Loucy (cell line): ENCODE measurements around the gene BANP.

Experiments used
- H2AFZ ChIP-seq: fragments of 200-600 bp; sonication (generic); 2 replicates; pipeline ENCODE4 v1.6.0; 2016; ENCODE audit warnings: antibody characterized with exemption, mild to moderate bottlenecking, low read length, moderate library complexity
- H3F3A ChIP-seq: fragments of 200-600 bp; 2 replicates; pipeline ENCODE4 v1.6.0; 2016; ENCODE audit warnings: antibody characterized with exemption, low read depth, mild to moderate bottlenecking
- H3K27me3 ChIP-seq: fragments of 200-600 bp; sonication (generic); 2 replicates; pipeline ENCODE4 v1.6.1; 2014; ENCODE audit warnings: low read length, mild to moderate bottlenecking; ENCODE audit not compliant: insufficient read depth, poor library complexity, severe bottlenecking
- H3K36me3 ChIP-seq: fragments of 200-600 bp; sonication (generic); 2 replicates; pipeline ENCODE4 v1.6.1; 2016; ENCODE audit warnings: low read length; ENCODE audit not compliant: insufficient read depth
- H3K4me1 ChIP-seq: fragments of 200-600 bp; sonication (generic); 2 replicates; pipeline ENCODE4 v1.5.1; 2014; ENCODE audit warnings: low read length, mild to moderate bottlenecking; ENCODE audit not compliant: insufficient read depth, poor library complexity, severe bottlenecking
- H3K4me2 ChIP-seq: fragments of 200-600 bp; sonication (generic); 2 replicates; pipeline ENCODE4 v1.6.0; 2014; ENCODE audit warnings: antibody characterized with exemption, low read length, low read depth, mild to moderate bottlenecking; ENCODE audit not compliant: poor library complexity, severe bottlenecking
- H3K4me3 ChIP-seq: fragments of 200-600 bp; sonication (generic); 2 replicates; pipeline ENCODE4 v1.5.1; 2014; ENCODE audit warnings: low read length, mild to moderate bottlenecking, mixed read lengths; ENCODE audit not compliant: poor library complexity, severe bottlenecking
- H3K79me2 ChIP-seq: fragments of 200-600 bp; sonication (generic); 2 replicates; pipeline ENCODE4 v1.6.1; 2014; ENCODE audit warnings: low read length; ENCODE audit not compliant: insufficient read depth
- H3K9ac ChIP-seq: fragments of 200-600 bp; sonication (generic); 2 replicates; pipeline ENCODE4 v1.6.0; 2014; ENCODE audit warnings: mild to moderate bottlenecking, low read depth, low read length, moderate library complexity; ENCODE audit not compliant: poor library complexity, severe bottlenecking
- H3K9me2 ChIP-seq: fragments of 200-600 bp; sonication (generic); replicated peaks from 2 replicates; pipeline ENCODE4 v1.6.1; 2016; ENCODE audit warnings: low read depth, low read length, mixed read lengths
- H3K9me3 ChIP-seq: fragments of 200-600 bp; sonication (generic); 2 replicates; pipeline ENCODE4 v1.6.1; 2014; ENCODE audit warnings: mild to moderate bottlenecking, antibody characterized with exemption, low read length, low read depth; ENCODE audit not compliant: insufficient read depth
- H4K20me1 ChIP-seq: fragments of 200-600 bp; sonication (generic); 2 replicates; pipeline ENCODE4 v1.6.0; 2014; ENCODE audit warnings: antibody characterized with exemption, low read length, mild to moderate bottlenecking; ENCODE audit not compliant: insufficient read depth, poor library complexity, severe bottlenecking
- EZH2phosphoT487 ChIP-seq: fragments of 200-600 bp; IDR thresholded peaks from 2 replicates; pipeline ENCODE4 v1.6.1; 2018; ENCODE audit warnings: antibody characterized with exemption, mild to moderate bottlenecking, moderate library complexity, borderline replicate concordance
- TF ChIP-seq, protein P1 (sequence below): fragments of 200-600 bp; sonication (generic); conservative IDR thresholded peaks from 2 replicates; pipeline ENCODE4 v1.5.1; 2014; ENCODE audit warnings: mild to moderate bottlenecking, antibody characterized with exemption, low read length

BANP gene

DNA sequence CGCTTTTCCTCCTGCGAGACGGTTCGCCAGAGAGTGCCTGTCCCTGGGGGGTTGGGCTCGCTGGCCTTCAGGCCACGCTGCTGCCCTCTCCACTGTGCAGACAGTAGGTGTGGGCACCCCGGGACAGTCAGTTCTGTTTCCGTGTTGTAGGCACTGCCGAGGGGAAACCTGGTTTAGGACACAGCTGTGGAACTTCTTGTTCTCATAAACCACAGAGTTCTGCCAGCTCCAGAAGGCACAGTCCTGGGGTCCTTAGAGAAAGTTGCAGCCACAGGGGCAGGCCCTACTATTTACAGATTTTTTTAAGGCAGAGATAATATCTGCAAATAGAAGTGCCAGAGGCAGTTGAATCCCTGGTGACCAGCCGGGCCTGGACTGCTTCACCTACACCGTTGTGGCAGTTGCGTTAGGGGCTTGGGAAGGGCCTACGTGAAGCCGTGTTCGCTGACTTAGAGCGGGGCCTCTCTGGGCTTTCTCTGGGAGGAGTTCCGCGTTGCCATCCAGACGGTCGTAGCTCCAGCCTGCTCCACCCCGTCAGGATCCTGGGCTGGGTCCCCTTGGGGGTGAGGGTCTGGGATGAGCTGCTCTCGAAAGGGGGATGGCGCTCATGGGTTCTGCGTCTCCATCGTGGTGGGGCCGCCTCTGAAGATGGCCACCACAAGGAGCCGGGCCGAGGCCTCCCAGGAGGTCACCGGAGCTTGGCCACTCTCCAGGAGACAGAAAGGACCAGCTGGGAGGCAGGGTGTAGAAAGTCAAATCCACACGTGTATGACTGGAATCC lies 126.3 kb downstream of the BANP start:
- H3K36me3 ChIP-seq = no peaks in the 10 kb centered on the region
- no peaks in the 10 kb centered on the region for H3K9me3 ChIP-seq
- H3K4me1 ChIP-seq = no peaks in the 10 kb centered on the region
- H4K20me1 ChIP-seq = no peaks in the 10 kb centered on the region
- H3F3A ChIP-seq = no peaks in the 10 kb centered on the region
- H3K9me2 ChIP-seq = no peaks in the 10 kb centered on the region
- no peak overlapping the region for H3K9ac ChIP-seq
- H3K4me3 ChIP-seq = no peak overlapping the region
- H2AFZ ChIP-seq = no peak overlapping the region
- no peak overlapping the region for H3K4me2 ChIP-seq
- TF ChIP-seq, protein P1, sequence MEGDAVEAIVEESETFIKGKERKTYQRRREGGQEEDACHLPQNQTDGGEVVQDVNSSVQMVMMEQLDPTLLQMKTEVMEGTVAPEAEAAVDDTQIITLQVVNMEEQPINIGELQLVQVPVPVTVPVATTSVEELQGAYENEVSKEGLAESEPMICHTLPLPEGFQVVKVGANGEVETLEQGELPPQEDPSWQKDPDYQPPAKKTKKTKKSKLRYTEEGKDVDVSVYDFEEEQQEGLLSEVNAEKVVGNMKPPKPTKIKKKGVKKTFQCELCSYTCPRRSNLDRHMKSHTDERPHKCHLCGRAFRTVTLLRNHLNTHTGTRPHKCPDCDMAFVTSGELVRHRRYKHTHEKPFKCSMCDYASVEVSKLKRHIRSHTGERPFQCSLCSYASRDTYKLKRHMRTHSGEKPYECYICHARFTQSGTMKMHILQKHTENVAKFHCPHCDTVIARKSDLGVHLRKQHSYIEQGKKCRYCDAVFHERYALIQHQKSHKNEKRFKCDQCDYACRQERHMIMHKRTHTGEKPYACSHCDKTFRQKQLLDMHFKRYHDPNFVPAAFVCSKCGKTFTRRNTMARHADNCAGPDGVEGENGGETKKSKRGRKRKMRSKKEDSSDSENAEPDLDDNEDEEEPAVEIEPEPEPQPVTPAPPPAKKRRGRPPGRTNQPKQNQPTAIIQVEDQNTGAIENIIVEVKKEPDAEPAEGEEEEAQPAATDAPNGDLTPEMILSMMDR = no peak
- no peak for TF ChIP-seq EZH2phosphoT487
- H3K79me2 ChIP-seq = no peaks in the 10 kb centered on the region
- H3K27me3 ChIP-seq = no peaks in the 10 kb centered on the region

GRCh38 chr16:88078111-88078775 lies 127.0 kb downstream of the BANP start:
- Histone ChIP-seq H2AFZ (no peak overlapping the region), H3K9me3 (no peaks in the 10 kb centered on the region), H3K36me3 (no peaks in the 10 kb centered on the region), H3K4me2 (no peak overlapping the region), H3K4me1 (no peaks in the 10 kb centered on the region), H3K27me3 (no peaks in the 10 kb centered on the region), H4K20me1 (no peaks in the 10 kb centered on the region), H3F3A (no peaks in the 10 kb centered on the region), H3K79me2 (no peaks in the 10 kb centered on the region), H3K4me3 (no peak overlapping the region), H3K9me2 (no peaks in the 10 kb centered on the region), H3K9ac (no peak overlapping the region)
- TF ChIP-seq, protein P1 = no peak
- TF ChIP-seq EZH2phosphoT487 = no peak

GRCh38 chr16:88083582-88083981 lies 132.3 kb downstream of the BANP start:
- H3K4me3 ChIP-seq = no peak overlapping the region
- no peak overlapping the region for H3K9ac ChIP-seq
- no peaks in the 10 kb centered on the region for H4K20me1 ChIP-seq
- TF ChIP-seq, protein P1 = no peak
- no peak for TF ChIP-seq EZH2phosphoT487
- H3K36me3 ChIP-seq = no peaks in the 10 kb centered on the region
- H3K79me2 ChIP-seq = no peaks in the 10 kb centered on the region
- no peak overlapping the region for H3K4me2 ChIP-seq
- H3K9me2 ChIP-seq = no peaks in the 10 kb centered on the region
- no peaks in the 10 kb centered on the region for H3K27me3 ChIP-seq
- no peaks in the 10 kb centered on the region for H3F3A ChIP-seq
- H3K9me3 ChIP-seq = no peaks in the 10 kb centered on the region
- H2AFZ ChIP-seq = no peak overlapping the region
- no peaks in the 10 kb centered on the region for H3K4me1 ChIP-seq
